OCI-LY3 (cell line): ENCODE data around the gene ZNF846.
"Not testable (repeated sequence)": the region's sequence is repeated elsewhere in the genome, so short reads cannot be mapped to it uniquely, and the experiment has no call there.

Source experiments
- EZH2phosphoT487 ChIP-seq: fragments of 200-600 bp; shearing (Covaris generic); IDR thresholded peaks from 2 replicates; pipeline ENCODE4 v1.6.1; 2018; ENCODE audit warnings: antibody characterized with exemption, mixed run types, low read depth
- TF ChIP-seq, protein P1 (sequence below): fragments of 200-600, 300-600 bp; sonication (generic); IDR thresholded peaks from 2 replicates; pipeline ENCODE4 v1.5.1; 2014; ENCODE audit warnings: antibody characterized with exemption, low read length, low read depth

DNA sequence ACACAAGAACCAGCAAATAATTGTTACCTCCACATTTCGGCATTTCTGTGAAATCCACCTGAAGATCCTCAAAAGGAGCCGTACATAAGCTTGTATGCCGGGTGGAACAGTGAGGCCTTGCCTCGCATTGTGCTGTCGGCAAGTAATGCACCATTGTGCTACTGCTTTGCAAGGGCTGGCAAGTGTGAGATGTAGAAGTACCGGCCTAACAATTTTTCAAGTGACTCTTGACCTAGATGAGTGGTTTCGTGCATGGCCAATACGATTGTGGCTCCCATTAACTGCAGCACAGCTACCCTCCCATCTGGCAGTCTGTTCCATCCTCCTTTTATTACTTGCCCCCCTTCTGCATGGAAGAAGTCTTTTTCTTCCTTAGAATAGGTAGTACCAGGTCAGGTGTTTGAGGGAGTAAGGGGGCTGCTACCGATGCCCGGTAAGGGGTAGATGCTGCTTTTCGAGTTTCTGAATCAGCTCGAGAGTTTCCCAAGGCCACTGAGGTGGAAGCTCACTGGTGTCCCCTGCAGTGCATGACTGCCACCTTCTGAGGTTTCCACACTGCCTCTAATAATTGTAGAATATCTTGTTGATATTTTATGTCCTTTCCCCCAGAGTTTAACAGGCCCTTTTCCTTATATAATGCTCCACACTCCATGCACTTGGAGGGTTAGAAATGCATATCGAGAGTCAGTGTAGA lies 42.9 kb downstream of the ZNF846 start:
- TF ChIP-seq, protein P1, sequence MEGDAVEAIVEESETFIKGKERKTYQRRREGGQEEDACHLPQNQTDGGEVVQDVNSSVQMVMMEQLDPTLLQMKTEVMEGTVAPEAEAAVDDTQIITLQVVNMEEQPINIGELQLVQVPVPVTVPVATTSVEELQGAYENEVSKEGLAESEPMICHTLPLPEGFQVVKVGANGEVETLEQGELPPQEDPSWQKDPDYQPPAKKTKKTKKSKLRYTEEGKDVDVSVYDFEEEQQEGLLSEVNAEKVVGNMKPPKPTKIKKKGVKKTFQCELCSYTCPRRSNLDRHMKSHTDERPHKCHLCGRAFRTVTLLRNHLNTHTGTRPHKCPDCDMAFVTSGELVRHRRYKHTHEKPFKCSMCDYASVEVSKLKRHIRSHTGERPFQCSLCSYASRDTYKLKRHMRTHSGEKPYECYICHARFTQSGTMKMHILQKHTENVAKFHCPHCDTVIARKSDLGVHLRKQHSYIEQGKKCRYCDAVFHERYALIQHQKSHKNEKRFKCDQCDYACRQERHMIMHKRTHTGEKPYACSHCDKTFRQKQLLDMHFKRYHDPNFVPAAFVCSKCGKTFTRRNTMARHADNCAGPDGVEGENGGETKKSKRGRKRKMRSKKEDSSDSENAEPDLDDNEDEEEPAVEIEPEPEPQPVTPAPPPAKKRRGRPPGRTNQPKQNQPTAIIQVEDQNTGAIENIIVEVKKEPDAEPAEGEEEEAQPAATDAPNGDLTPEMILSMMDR: not testable (repeated sequence)
- not testable (repeated sequence) for TF ChIP-seq EZH2phosphoT487
